ENCODE data around the gene POLD1.
"Not testable (repeated sequence)": the region's sequence is repeated elsewhere in the genome, so short reads cannot be mapped to it uniquely, and the experiment has no call there.

POLD1 gene

DNA sequence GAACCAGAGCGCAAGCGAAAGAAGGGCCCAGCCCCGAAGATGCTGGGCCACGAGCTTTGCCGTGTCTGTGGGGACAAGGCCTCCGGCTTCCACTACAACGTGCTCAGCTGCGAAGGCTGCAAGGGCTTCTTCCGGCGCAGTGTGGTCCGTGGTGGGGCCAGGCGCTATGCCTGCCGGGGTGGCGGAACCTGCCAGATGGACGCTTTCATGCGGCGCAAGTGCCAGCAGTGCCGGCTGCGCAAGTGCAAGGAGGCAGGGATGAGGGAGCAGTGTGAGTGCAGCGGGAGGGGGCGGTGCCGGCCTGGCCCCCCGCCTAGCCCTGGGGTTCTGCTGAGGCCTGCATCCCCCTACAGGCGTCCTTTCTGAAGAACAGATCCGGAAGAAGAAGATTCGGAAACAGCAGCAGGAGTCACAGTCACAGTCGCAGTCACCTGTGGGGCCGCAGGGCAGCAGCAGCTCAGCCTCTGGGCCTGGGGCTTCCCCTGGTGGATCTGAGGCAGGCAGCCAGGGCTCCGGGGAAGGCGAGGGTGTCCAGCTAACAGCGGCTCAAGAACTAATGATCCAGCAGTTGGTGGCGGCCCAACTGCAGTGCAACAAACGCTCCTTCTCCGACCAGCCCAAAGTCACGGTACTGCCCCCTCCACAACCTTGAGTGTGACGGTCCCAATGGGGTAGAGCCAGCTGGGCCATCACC lies 5.8 kb upstream of the POLD1 start:
- Mint-ChIP-seq H3K27ac (peak overlapping the region; percentile 100), H3K4me3 (no peak overlapping the region)
- intact Hi-C loops (cut with micrococcal nuclease) = no loop called here

DNA sequence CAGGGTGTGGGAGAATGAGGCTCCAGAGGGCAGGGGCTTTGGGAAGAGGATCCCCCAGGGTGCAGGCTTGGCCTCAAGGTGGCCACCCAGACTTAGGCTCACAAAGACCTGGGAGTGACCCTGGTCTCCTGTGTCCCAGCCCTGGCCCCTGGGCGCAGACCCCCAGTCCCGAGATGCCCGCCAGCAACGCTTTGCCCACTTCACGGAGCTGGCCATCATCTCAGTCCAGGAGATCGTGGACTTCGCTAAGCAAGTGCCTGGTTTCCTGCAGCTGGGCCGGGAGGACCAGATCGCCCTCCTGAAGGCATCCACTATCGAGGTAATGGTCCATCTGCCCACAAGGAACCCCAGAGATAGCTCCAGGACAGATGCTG lies 5.3 kb upstream of the POLD1 start:
- H3K4me3 Mint-ChIP-seq = no peak overlapping the region
- peaks cover 59% of the 10 kb centered on the region for H3K4me1 Mint-ChIP-seq (ENCODE audit: low read depth)
- H3K27ac Mint-ChIP-seq = no peak overlapping the region
- H3K36me3 Mint-ChIP-seq (ENCODE audit: low read depth) = peaks cover 71% of the 10 kb centered on the region
- intact Hi-C loops (cut with micrococcal nuclease) = no loop called here
- H3K27me3 Mint-ChIP-seq = no peaks in the 10 kb centered on the region
- no peaks in the 10 kb centered on the region for H3K9me3 Mint-ChIP-seq

More for the DNA sequence above, 5.8 kb upstream of the POLD1 start:
- peaks cover 71% of the 10 kb centered on the region for H3K36me3 Mint-ChIP-seq (ENCODE audit: low read depth)
- H3K4me1 Mint-ChIP-seq (ENCODE audit: low read depth) = peaks cover 54% of the 10 kb centered on the region
- H3K27me3 Mint-ChIP-seq = no peaks in the 10 kb centered on the region
- H3K9me3 Mint-ChIP-seq = no peaks in the 10 kb centered on the region

DNA sequence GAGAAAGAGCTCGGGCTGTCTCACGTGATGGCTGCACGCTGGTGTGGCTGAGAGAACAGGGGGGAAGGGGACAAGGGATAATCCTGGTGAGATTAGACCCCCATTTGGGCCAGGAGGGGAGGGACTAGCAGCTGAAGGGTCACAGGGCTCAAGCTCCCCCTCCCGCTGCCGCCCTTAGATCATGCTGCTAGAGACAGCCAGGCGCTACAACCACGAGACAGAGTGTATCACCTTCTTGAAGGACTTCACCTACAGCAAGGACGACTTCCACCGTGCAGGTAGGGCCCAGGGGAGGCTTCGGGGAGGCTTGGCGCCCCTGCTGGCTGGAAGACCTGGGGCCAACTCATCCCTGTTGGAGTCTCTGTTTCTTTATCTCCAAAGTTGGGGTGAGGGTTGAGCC lies 4.5 kb upstream of the POLD1 start:
- Mint-ChIP-seq H3K27me3 (no peaks in the 10 kb centered on the region), H3K4me1 (ENCODE audit: low read depth) (peaks cover 61% of the 10 kb centered on the region), H3K9me3 (no peaks in the 10 kb centered on the region), H3K27ac (no peak overlapping the region), H3K4me3 (no peak overlapping the region), H3K36me3 (ENCODE audit: low read depth) (peaks cover 78% of the 10 kb centered on the region)
- intact Hi-C loops (cut with micrococcal nuclease) = no loop called here

DNA sequence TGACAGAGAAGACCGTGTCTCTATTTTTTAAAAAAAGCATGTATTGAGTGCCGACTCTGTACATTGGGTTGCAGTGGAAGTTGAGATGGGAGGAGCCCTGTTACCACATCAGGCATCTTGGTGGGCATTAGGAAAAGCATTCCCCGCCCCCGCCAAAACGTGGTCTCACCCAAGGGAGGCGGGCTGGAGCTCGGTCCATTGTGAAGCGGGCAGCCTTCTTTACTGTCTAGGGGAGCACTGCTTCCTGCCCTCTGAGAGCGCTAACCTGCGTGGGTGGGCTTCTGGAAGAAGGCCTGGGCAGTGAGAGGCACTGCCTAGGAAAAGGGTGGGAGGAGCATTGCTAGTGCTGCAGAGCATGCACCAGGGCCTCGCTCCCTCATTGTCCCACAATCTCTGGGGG lies 4.0 kb upstream of the POLD1 start:
- H3K27ac Mint-ChIP-seq = no peak overlapping the region
- peaks cover 83% of the 10 kb centered on the region for H3K36me3 Mint-ChIP-seq (ENCODE audit: low read depth)
- H3K4me1 Mint-ChIP-seq (ENCODE audit: low read depth) = peaks cover 65% of the 10 kb centered on the region
- H3K27me3 Mint-ChIP-seq = no peaks in the 10 kb centered on the region
- no peak overlapping the region for H3K4me3 Mint-ChIP-seq
- no peaks in the 10 kb centered on the region for H3K9me3 Mint-ChIP-seq
- intact Hi-C loops (cut with micrococcal nuclease) = no loop called here

DNA sequence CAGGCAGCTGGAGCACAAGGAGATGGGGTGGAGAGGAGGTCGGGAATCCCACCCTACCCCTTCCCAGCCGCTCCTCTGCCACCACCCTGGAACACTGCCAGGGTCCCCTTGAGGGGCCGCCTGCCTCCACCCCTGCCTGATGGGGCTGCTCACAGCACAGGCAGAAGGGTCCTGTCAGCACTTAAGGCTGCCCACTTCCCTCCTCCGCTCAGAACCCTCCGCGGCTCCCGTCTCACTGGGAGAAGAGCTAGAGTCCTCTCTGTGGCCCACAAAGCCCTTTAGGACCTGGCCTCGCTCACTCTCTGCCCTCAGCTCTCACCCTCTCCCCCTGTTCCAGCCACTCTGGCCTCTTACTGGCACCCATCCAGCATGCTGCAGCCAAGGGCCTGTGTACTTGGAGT lies 3.4 kb upstream of the POLD1 start:
- Mint-ChIP-seq H3K4me1 (ENCODE audit: low read depth) (peaks cover 71% of the 10 kb centered on the region), H3K27ac (no peak overlapping the region), H3K36me3 (ENCODE audit: low read depth) (peaks cover 86% of the 10 kb centered on the region), H3K27me3 (no peaks in the 10 kb centered on the region), H3K9me3 (no peaks in the 10 kb centered on the region), H3K4me3 (no peak overlapping the region)
- intact Hi-C loops (cut with micrococcal nuclease) = no loop called here

DNA sequence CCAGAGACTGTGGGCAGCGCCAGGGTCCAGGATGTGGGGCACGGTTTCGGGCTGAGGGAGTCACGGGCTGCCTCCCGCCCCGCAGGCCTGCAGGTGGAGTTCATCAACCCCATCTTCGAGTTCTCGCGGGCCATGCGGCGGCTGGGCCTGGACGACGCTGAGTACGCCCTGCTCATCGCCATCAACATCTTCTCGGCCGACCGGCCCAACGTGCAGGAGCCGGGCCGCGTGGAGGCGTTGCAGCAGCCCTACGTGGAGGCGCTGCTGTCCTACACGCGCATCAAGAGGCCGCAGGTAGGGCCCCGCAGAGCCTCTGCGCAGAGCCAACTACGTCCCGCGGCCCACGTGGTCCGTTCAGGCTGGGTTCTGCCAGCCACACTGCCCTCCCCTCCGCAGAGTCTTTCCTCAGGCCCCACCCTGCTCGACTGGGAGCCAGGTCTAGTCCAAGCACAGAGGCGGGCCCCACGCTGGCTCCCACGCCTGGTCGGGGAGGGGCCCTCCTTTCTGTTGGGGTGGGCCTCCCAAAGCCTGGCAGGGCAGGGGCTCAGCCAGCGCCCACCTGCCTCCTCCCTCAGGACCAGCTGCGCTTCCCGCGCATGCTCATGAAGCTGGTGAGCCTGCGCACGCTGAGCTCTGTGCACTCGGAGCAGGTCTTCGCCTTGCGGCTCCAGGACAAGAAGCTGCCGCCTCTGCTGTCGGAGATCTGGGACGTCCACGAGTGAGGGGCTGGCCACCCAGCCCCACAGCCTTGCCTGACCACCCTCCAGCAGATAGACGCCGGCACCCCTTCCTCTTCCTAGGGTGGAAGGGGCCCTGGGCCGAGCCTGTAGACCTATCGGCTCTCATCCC lies 2.0 kb upstream of the POLD1 start:
- Mint-ChIP-seq H3K27ac (no peak overlapping the region), H3K9me3 (no peaks in the 10 kb centered on the region), H3K4me3 (no peak overlapping the region), H3K36me3 (ENCODE audit: low read depth) (peaks cover 80% of the 10 kb centered on the region), H3K27me3 (no peaks in the 10 kb centered on the region), H3K4me1 (ENCODE audit: low read depth) (peaks cover 78% of the 10 kb centered on the region)
- intact Hi-C loops (cut with micrococcal nuclease) = no loop called here

DNA sequence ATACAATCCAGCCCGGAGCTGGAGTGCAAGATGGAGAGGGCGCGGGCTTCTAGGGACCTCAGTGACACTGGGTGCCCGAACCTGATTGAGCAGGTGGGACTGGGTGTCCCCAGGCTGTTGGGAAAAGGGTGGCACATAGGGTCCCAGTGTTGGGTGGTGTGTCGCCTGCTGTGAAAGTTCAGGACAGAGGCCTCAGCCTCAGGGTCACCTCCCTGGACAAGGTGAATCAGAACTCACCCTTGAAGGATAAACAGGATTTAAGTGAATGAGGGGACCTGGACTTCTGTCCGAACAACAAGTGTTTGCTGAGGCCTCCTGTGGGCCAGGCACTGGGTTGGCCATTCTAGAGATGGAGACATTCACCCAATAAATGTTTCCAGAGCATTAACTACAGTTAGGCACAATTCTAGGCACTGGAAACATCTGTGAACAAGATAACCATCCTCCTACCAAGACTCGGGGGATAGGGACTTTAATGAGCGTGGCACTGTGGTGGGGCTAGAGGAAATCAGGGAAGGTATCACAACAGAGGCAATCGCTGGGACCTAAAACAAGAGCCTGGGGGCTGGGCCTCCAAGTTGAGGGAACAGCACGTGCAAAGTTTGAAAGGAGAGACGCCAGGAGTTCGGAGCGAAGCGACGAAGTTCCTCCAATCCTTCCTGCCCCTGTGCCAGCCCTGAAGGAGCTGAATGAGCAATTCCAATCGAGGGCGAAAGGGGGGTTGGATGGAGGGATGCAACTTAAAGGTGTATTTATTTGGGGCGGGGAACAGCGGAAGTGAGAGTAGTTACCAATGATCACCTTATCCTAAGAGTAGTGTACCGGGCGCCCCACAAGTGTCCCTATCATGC lies 921 bp upstream of the POLD1 start:
- peaks cover 75% of the 10 kb centered on the region for H3K36me3 Mint-ChIP-seq (ENCODE audit: low read depth)
- peaks cover 78% of the 10 kb centered on the region for H3K4me1 Mint-ChIP-seq (ENCODE audit: low read depth)
- peak overlapping the region; percentile 87 for H3K4me3 Mint-ChIP-seq
- no peaks in the 10 kb centered on the region for H3K9me3 Mint-ChIP-seq
- intact Hi-C loops (cut with micrococcal nuclease) = no loop called here
- H3K27ac Mint-ChIP-seq = peak overlapping the region; percentile 94
- H3K27me3 Mint-ChIP-seq = no peaks in the 10 kb centered on the region

DNA sequence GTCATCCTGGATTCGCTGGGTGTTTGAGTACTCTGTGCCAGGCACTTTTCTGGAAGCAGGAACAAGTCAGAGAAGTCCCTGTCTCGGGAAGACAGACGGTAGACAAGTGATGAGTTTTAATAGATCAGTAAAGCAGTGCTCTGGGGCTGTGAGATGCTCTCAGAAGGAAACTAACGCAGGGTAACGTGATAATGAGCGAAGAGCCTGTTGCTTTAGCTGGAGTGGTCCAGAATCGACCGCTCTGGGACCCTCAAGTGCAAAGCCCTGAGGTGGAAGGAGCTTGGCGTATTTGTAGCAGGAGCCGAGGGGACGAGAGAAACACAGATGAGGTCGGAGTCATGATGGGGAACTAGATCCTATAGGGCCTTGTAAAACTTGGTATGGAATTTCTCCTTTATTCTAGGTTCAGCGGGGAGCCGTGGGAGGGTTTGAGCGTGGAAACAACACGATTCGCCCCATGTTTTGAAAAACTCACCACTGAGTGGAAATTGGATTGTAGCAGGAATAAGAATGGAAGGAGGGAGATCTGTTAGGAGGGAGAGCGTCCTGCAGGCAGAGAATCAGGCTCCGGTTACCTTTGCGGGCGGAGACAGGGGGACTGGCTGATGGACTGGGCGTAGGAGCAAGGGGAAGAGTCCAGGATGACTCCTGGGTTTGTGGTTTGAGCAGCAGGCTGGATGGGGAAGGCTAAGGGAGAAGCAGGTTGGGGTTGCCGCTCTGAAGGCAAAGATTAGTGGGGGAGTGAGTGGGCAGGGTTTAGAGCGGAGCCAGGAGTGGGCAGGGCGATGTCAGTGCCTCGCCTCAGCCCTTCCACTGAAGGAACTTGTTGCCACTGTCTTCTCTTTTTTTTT lies 763 bp downstream of the POLD1 start:
- Mint-ChIP-seq H3K27me3 (no peaks in the 10 kb centered on the region), H3K9me3 (no peaks in the 10 kb centered on the region), H3K4me3 (peak overlapping the region; percentile 87), H3K4me1 (ENCODE audit: low read depth) (peaks cover 69% of the 10 kb centered on the region), H3K27ac (peak overlapping the region; percentile 94), H3K36me3 (ENCODE audit: low read depth) (peaks cover 58% of the 10 kb centered on the region)
- intact Hi-C loops (cut with micrococcal nuclease) = loop anchor here (1.0 kb wide), 2 partner anchors 9 to 46 kb away; partner anchors contain the start of gene NR1H2

DNA sequence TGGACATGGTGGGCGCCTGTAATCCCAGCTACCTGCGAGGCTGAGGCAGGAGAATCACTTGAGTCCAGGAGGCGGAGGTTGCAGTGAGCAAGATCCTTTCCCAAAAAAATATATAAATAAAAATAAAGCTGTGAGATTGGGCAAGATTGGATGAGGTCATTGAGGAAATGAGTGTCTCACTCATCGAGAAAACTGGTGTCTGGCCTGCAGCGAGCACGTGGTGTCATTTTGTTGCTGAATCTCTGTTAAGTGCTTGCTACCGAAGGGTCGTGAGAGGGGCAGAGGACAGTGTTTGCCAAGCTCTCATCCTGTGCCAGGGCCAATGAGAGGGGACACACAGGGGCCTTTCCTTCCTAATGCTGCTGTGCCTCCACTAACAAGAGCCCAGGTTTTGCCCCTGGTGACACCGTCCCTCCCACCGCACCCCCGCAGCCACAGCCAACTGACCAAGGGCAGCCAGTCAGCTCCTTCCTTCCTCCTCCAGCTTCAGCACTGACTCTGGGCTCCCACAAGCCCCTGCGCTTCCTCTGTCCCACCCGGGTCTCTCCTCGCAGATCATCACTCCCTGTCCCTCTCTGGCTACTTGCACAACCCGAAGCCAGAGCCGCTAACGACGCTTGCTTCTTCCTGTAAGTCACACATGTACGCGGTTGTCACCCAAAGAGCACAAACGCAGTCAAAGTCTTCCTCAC lies 3.2 kb downstream of the POLD1 start:
- H3K4me1 Mint-ChIP-seq (ENCODE audit: low read depth) = peaks cover 57% of the 10 kb centered on the region
- H3K27ac Mint-ChIP-seq = peak overlapping the region; percentile 94
- no peaks in the 10 kb centered on the region for H3K27me3 Mint-ChIP-seq
- H3K4me3 Mint-ChIP-seq = peak overlapping the region; percentile 68
- H3K36me3 Mint-ChIP-seq (ENCODE audit: low read depth) = peaks cover 51% of the 10 kb centered on the region
- no peaks in the 10 kb centered on the region for H3K9me3 Mint-ChIP-seq
- intact Hi-C loops (cut with micrococcal nuclease) = no loop called here

DNA sequence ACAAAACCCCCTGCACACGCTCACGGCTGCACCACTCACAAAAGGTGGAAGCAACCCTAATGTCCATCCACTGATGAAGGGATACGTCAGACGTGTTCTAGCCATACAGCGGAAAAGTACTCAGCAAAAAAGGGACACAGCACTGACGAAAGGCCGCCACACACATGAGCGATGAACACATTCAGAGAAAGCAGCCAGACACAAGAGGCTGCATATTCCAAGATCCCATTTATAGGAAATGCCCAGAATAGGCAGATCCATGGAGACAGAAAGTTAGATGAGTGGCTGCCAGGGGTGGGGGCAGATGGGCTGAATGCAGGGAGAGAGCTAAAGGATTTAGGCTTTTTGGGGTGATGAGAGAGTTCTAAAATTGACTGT lies 3.7 kb downstream of the POLD1 start:
- H3K27me3 Mint-ChIP-seq = no peaks in the 10 kb centered on the region
- peaks cover 51% of the 10 kb centered on the region for H3K36me3 Mint-ChIP-seq (ENCODE audit: low read depth)
- peak overlapping the region; percentile 94 for H3K27ac Mint-ChIP-seq
- intact Hi-C loops (cut with micrococcal nuclease) = no loop called here
- H3K4me1 Mint-ChIP-seq (ENCODE audit: low read depth) = peaks cover 57% of the 10 kb centered on the region
- H3K4me3 Mint-ChIP-seq = peak overlapping the region; percentile 68
- H3K9me3 Mint-ChIP-seq = no peaks in the 10 kb centered on the region

DNA sequence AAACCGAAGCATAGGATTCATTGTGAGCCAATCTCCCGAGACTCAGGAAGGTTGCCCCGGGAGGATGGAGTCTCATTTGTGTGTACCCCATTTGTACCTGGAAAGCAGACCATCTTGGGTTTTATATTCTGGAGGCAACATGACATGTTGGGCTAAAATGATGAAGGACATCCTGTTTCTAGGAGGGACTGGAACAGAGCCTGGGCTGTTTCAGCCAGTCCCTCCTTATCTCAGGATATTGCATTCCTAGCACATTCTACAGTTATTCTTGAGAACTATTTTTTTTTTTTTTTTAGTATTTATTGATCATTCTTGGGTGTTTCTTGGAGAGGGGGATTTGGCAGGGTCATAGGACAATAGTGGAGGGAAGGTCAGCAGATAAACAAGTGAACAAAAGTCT lies 6.1 kb downstream of the POLD1 start:
- Mint-ChIP-seq H3K36me3 (ENCODE audit: low read depth) (peaks cover 55% of the 10 kb centered on the region), H3K4me1 (ENCODE audit: low read depth) (peaks cover 42% of the 10 kb centered on the region)
- H3K9me3 Mint-ChIP-seq; H3K4me3 Mint-ChIP-seq; intact Hi-C loops (cut with micrococcal nuclease); H3K27ac Mint-ChIP-seq; H3K27me3 Mint-ChIP-seq: not testable (repeated sequence)

DNA sequence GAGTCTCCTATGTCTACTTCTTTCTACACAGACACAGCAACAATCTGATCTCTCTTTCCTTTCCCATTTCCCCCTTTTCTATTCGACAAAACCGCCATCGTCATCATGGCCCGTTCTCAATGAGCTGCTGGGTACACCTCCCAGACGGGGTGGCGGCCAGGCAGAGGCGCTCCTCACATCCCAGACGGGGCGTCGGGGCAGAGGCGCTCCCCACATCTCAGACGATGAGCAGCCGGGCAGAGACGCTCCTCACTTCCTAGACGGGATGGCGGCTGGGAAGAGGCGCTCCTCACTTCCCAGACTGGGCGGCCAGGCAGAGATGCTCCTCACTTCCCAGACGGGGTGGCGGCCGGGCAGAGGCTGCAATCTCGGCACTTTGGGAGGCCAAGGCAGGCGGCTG lies 6.8 kb downstream of the POLD1 start:
- H3K27ac Mint-ChIP-seq; intact Hi-C loops (cut with micrococcal nuclease); H3K4me3 Mint-ChIP-seq; H3K9me3 Mint-ChIP-seq; H3K27me3 Mint-ChIP-seq: not testable (repeated sequence)
- peaks cover 61% of the 10 kb centered on the region for H3K36me3 Mint-ChIP-seq (ENCODE audit: low read depth)
- peaks cover 36% of the 10 kb centered on the region for H3K4me1 Mint-ChIP-seq (ENCODE audit: low read depth)

DNA sequence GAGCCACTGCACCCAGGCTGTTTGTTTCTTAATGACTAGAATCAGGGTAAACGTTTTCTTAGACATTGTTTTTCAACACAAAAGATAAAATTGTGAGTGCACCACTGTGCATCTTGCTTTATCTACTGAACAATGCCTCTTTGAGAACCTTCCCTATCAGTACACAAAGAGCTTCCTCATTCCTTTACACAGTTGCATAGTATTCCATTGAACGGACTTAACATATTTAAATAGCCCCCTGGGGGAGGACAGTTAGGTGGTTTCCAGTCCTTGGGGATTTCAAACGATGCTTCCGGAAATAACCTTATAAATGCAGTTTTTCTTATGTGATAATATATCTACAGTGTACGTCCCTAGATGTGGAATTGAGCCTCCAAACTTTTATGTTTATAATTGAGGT lies 8.6 kb downstream of the POLD1 start:
- Mint-ChIP-seq H3K4me1 (ENCODE audit: low read depth) (peaks cover 20% of the 10 kb centered on the region), H3K9me3 (no peaks in the 10 kb centered on the region), H3K27ac (no peak overlapping the region), H3K4me3 (no peak overlapping the region), H3K27me3 (no peaks in the 10 kb centered on the region), H3K36me3 (ENCODE audit: low read depth) (peaks cover 57% of the 10 kb centered on the region)
- intact Hi-C loops (cut with micrococcal nuclease) = no loop called here

Measured in dendritic cell treated with granulocyte-macrophage colony-stimulating factor and Interleukin-4, amounts not matched to agents 40 ng/mL and 50 ng/mL, for 4 days (primary cell).